Transverse colon (tissue), 3 donors: ENCODE measurements around the gene LRBA.

ENCODE experiments used
- CTCF ChIP-seq, 5 experiments: fragments of 200-600 bp in 3 of 5; fragments of 450-650 bp in 2 of 5; sonication (generic) in 3 of 5; IDR thresholded peaks; 1 replicate in 2 of 5; 2 replicates in 3 of 5; pipeline ENCODE4 v1.5.1; 2016 to 2017; ENCODE audit warnings: antibody characterized with exemption in 5 of 5, inconsistent platforms in 3 of 5, mild to moderate bottlenecking in 2 of 5, moderate library complexity in 1 of 5
- EP300 ChIP-seq: sonication (generic); formaldehyde crosslinking; IDR thresholded peaks from one replicate; pipeline ENCODE4 v1.6.1; 2017; ENCODE audit warnings: antibody characterized with exemption, low read depth

GRCh38 chr4:150581056-150581605, 434.0 kb downstream of the LRBA start:
- TF ChIP-seq EP300 (no peak), CTCF (IDR thresholded peaks at IDR 0.05) (no peak)
